IMR-90 (cell line): ENCODE results near the gene FSTL5. TPM values are rescaled to one million over a fixed set of nuclear protein-coding genes. Genes with fewer than 3 reads are reported as not detected.

Experiments used
- ATAC-seq: fragments of 200-7000 bp; cut with Tn5 transposase; 2 replicates; pipeline ENCODE4 v1.9.1; 2020; ENCODE audit warnings: low read depth, mild to moderate bottlenecking, moderate library complexity
- BruUV-seq: library from RNA; stranded (reverse); fragments of 400-500 nt; replicated peaks from 2 replicates; lab custom pipeline; 2021; lab: Mats Ljungman, UMichigan
- CTCF ChIA-PET: fragments of 300-600 bp; formaldehyde crosslinking; extraction: SDS; loops from one replicate; lab custom pipeline; 2021; ENCODE audit warnings: antibody characterized with exemption; lab: Yijun Ruan, JAX
- POLR2A ChIA-PET: fragments of 300-600 bp; sonication (Branson Sonifier 250); formaldehyde crosslinking; loops from one replicate; lab custom pipeline; 2022; ENCODE audit warnings: antibody characterized with exemption; ENCODE audit not compliant: unreplicated experiment; lab: Charles Lee
- DNase-seq: peaks from one replicate; pipeline ENCODE4 v3.0.0; 2013
- H2AFZ ChIP-seq: replicated peaks from 2 replicates; pipeline ENCODE3; 2013; ENCODE audit warnings: low read length, mild to moderate bottlenecking; ENCODE audit not compliant: poor library complexity
- H2AK5ac ChIP-seq: 2 replicates; pipeline ENCODE4 v1.6.1; 2013; ENCODE audit warnings: low read depth, low read length, inconsistent platforms
- H2AK9ac ChIP-seq: replicated peaks from 2 replicates; pipeline ENCODE3; 2013; ENCODE audit warnings: mild to moderate bottlenecking, low read depth, low read length, moderate library complexity; ENCODE audit not compliant: poor library complexity
- H2BK120ac ChIP-seq: 2 replicates; pipeline ENCODE4 v1.6.1; 2013; ENCODE audit warnings: low read depth, low read length, inconsistent platforms
- H2BK15ac ChIP-seq: 3 replicates; pipeline ENCODE4 v1.6.1; 2013; ENCODE audit warnings: low read depth, low read length, inconsistent platforms
- H2BK20ac ChIP-seq: 2 replicates; pipeline ENCODE4 v1.6.1; 2013; ENCODE audit warnings: low read depth, mild to moderate bottlenecking, inconsistent platforms, low read length, moderate library complexity
- H2BK5ac ChIP-seq: 2 replicates; pipeline ENCODE4 v1.6.1; 2013; ENCODE audit warnings: mild to moderate bottlenecking, low read depth, low read length, inconsistent platforms; ENCODE audit not compliant: poor library complexity, severe bottlenecking
- H3K14ac ChIP-seq: replicated peaks from 2 replicates; pipeline ENCODE4 v1.6.1; 2013; ENCODE audit warnings: low read depth, low read length, inconsistent platforms
- H3K18ac ChIP-seq: 2 replicates; pipeline ENCODE4 v1.6.1; 2013; ENCODE audit warnings: low read depth, low read length, control low read depth
- H3K23ac ChIP-seq: 2 replicates; pipeline ENCODE4 v1.6.1; 2013; ENCODE audit warnings: low read depth, low read length, inconsistent platforms
- H3K27ac ChIP-seq: 2 replicates; pipeline ENCODE4 v1.5.1; 2013; ENCODE audit warnings: mild to moderate bottlenecking, control low read depth, low read length; ENCODE audit not compliant: insufficient read depth
- H3K27me3 ChIP-seq: 2 replicates; pipeline ENCODE4 v1.6.1; 2013; ENCODE audit warnings: low read length; ENCODE audit not compliant: control insufficient read depth, insufficient read depth
- H3K36me3 ChIP-seq: 2 replicates; pipeline ENCODE4 v1.6.1; 2013; ENCODE audit warnings: low read length, mixed read lengths; ENCODE audit not compliant: control insufficient read depth, insufficient read depth
- H3K4ac ChIP-seq: 2 replicates; pipeline ENCODE4 v1.6.1; 2013; ENCODE audit warnings: low read depth, low read length, inconsistent platforms
- H3K4me1 ChIP-seq: 2 replicates; pipeline ENCODE4 v1.6.1; 2013; ENCODE audit warnings: low read length, mixed read lengths; ENCODE audit not compliant: control insufficient read depth, insufficient read depth
- H3K4me2 ChIP-seq: 2 replicates; pipeline ENCODE4 v1.6.1; 2013; ENCODE audit warnings: low read depth, mild to moderate bottlenecking, control low read depth, low read length, moderate library complexity
- H3K4me3 ChIP-seq: 2 replicates; pipeline ENCODE4 v1.5.1; 2013; ENCODE audit warnings: low read depth, mild to moderate bottlenecking, control low read depth, low read length, moderate library complexity; ENCODE audit not compliant: insufficient read depth
- H3K56ac ChIP-seq: 2 replicates; pipeline ENCODE4 v1.6.1; 2013; ENCODE audit warnings: low read length, inconsistent platforms; ENCODE audit not compliant: insufficient read depth; ENCODE audit errors: extremely low read depth
- H3K79me1 ChIP-seq, 2 experiments: 2 replicates each; pipeline ENCODE4 v1.6.1; 2013; ENCODE audit warnings: low read length in 2 of 2, inconsistent platforms in 1 of 2, low read depth in 1 of 2
- H3K9ac ChIP-seq: 2 replicates; pipeline ENCODE4 v1.6.1; 2013; ENCODE audit warnings: low read depth, low read length, control low read depth
- H3K9me1 ChIP-seq: 2 replicates; pipeline ENCODE4 v1.6.1; 2013; ENCODE audit warnings: low read length, inconsistent platforms; ENCODE audit not compliant: insufficient read depth
- H3K9me3 ChIP-seq: 2 replicates; pipeline ENCODE4 v1.6.1; 2013; ENCODE audit warnings: low read length; ENCODE audit not compliant: control insufficient read depth, insufficient read depth
- H4K20me1 ChIP-seq: 2 replicates; pipeline ENCODE4 v1.6.1; 2013; ENCODE audit warnings: low read length, inconsistent platforms; ENCODE audit not compliant: insufficient read depth
- H4K5ac ChIP-seq: 2 replicates; pipeline ENCODE4 v1.6.1; 2013; ENCODE audit warnings: mild to moderate bottlenecking, low read depth, low read length, control low read depth
- H4K8ac ChIP-seq, 2 experiments: 2 replicates each; pipeline ENCODE4 v1.6.1; 2013; ENCODE audit warnings: low read depth in 2 of 2, low read length in 2 of 2, control low read depth in 1 of 2, inconsistent platforms in 1 of 2
- H4K91ac ChIP-seq: 2 replicates; pipeline ENCODE4 v1.6.1; 2013; ENCODE audit warnings: low read depth, low read length, inconsistent platforms; ENCODE audit not compliant: insufficient read depth
- RFX5 ChIP-seq: IDR thresholded peaks from 2 replicates; pipeline ENCODE4 v1.8.0; 2012; ENCODE audit warnings: low read depth, mild to moderate bottlenecking, low read length, moderate library complexity
- WGBS, 2 experiments: methylation state at CpG; one replicate each; pipeline versions ENCODE4 v1.1.5 to v1.1.7; 2013; ENCODE audit warnings: missing lambda C conversion rate in 2 of 2; ENCODE audit not compliant: insufficient read length in 1 of 2; ENCODE audit errors: extremely low coverage in 2 of 2; 5-methylcytosine and 5-hydroxymethylcytosine counted together
- dilution Hi-C: fragments of 300-500 bp; cut with HindIII; formaldehyde crosslinking; loops from one replicate; pipeline ENCODE4 v1.14.3; 2018; ENCODE audit warnings: low sequenced_read_pairs; ENCODE audit not compliant: unreplicated experiment
- in situ Hi-C: fragments of 300-500 bp; cut with MboI; formaldehyde crosslinking; loops from 3 replicates; pipeline ENCODE4 v1.14.3; 2019; ENCODE audit warnings: low sequenced_read_pairs, inconsistent platforms, mixed read lengths
- intact Hi-C: fragments of 100-400 bp; cut with micrococcal nuclease; formaldehyde crosslinking; loops from 2 replicates; pipeline ENCODE4 v1.10.0; 2022
- polyA plus RNA-seq, 3 experiments: library from polyadenylated mRNA; depleted of rRNA; stranded (reverse); fragments of >200 nt; gene quantifications; 2 replicates each; pipeline ENCODE4 v1.2.3, GENCODE V29; 2012; ENCODE audit warnings: low replicate concordance in 1 of 3
- total RNA-seq: library from RNA; depleted of rRNA; stranded (reverse); fragments of >200 nt; gene quantifications from 2 replicates; pipeline ENCODE4 v1.2.3, GENCODE V29; 2012

FSTL5 gene
- total and polyA plus RNA-seq, 2 of the 4 experiments (the other 2 are of a cell fraction) = under 0.01 TPM; not detected in 1

GRCh38 chr4:161393602-161394001 is 770.2 kb downstream of the FSTL5 start:
- no peak overlapping the region for H3K14ac ChIP-seq

More at GRCh38 chr4:161393602-161394001, 770.2 kb downstream of the FSTL5 start:
- Histone ChIP-seq H4K5ac (no peak overlapping the region), H2AFZ (no peak overlapping the region), H3K9me3 (peaks cover 9% of the 10 kb centered on the region; the same call in 1 of the 2 replicates), H4K91ac (no peak overlapping the region), H4K8ac (no peak overlapping the region), H3K36me3 (no peaks in the 10 kb centered on the region), H3K9ac (no peak overlapping the region), H3K4ac (no peak overlapping the region), H2AK5ac (no peak overlapping the region), H3K4me1 (no peaks in the 10 kb centered on the region), H2BK15ac (no peak overlapping the region), H2BK20ac (no peak overlapping the region), H3K56ac (no peak overlapping the region), H2BK5ac (no peak overlapping the region), H3K4me2 (no peak overlapping the region), H3K27ac (no peak overlapping the region), H3K79me1 (no peaks in the 10 kb centered on the region), H4K20me1 (no peaks in the 10 kb centered on the region), H3K4me3 (no peak overlapping the region), H2BK120ac (no peak overlapping the region), H3K9me1 (no peaks in the 10 kb centered on the region), H3K27me3 (no peaks in the 10 kb centered on the region), H3K18ac (no peak overlapping the region), H3K23ac (no peak overlapping the region), H2AK9ac (no peak overlapping the region)
- TF ChIP-seq RFX5 = no peak
- ChIA-PET CTCF (no interaction called here), POLR2A (no interaction called here)
- dilution Hi-C loops = no loop called here
- DNase-seq = no peak
- no CpG with 5 or more reads among the region's 3 CpGs for WGBS, 2 experiments
- intact Hi-C loops = no loop called here
- in situ Hi-C loops = no loop called here
- ATAC-seq = no peak
- BruUV-seq = no TSS peak
